AG04449 (cell line): ENCODE measurements around the gene TCAP.
"Not testable (repeated sequence)": the region's sequence is repeated elsewhere in the genome, so short reads cannot be mapped to it uniquely, and the experiment has no call there.

Experiments
- CTCF ChIA-PET: fragments of 350-600 bp; formaldehyde crosslinking; extraction: SDS; loops from one replicate; lab custom pipeline; 2021; ENCODE audit warnings: antibody characterized with exemption; lab: Yijun Ruan, JAX
- POLR2A ChIA-PET: fragments of 400-600, 350-600 bp; formaldehyde crosslinking; extraction: SDS; loops from one replicate; lab custom pipeline; 2020; ENCODE audit warnings: antibody characterized with exemption, inconsistent platforms; lab: Yijun Ruan, JAX
- DNase-seq: peaks from one replicate; pipeline ENCODE4 v3.0.0-alpha.2; 2010; ENCODE audit warnings: low read depth, low spot score
- H3K4me3 ChIP-seq: 2 replicates; pipeline ENCODE4 v1.5.1; 2011; ENCODE audit warnings: low read depth, mild to moderate bottlenecking, control low read depth, low read length
- CTCF ChIP-seq: IDR thresholded peaks from one replicate; pipeline ENCODE4 v1.5.1; 2011; ENCODE audit warnings: mild to moderate bottlenecking, moderate library complexity, low read length, control low read depth, inconsistent platforms; ENCODE audit not compliant: insufficient read depth; ENCODE audit errors: missing control alignments

The TCAP gene

GRCh38 chr17:39706383-39706782 is 41.2 kb downstream of the TCAP start:
- no peak for TF ChIP-seq CTCF
- no peak for DNase-seq
- no peak overlapping the region for H3K4me3 ChIP-seq
- CTCF ChIA-PET, result interaction anchor here (1.3 to 2.5 kb wide), 3 partner anchors 11 to 23 kb away, joined by 3 to 17 read pairs (median 4); partner anchors contain the start of gene MIEN1
- POLR2A ChIA-PET, result no interaction called here

- ChIA-PET POLR2A (no interaction called here), CTCF (interaction anchor here (1.3 to 2.5 kb wide), 3 partner anchors 10 to 22 kb away, joined by 3 to 17 read pairs (median 4); partner anchors contain the start of gene MIEN1)
- no peak for DNase-seq
- H3K4me3 ChIP-seq, result no peak overlapping the region
- TF ChIP-seq CTCF, result no peak
These were observed 41.8 kb downstream of the TCAP start for GRCh38 chr17:39706921-39707337.

GRCh38 chr17:39709319-39709997 is 44.3 kb downstream of the TCAP start:
- ChIA-PET CTCF (interaction anchor here (0.9 to 1.0 kb wide), 3 partner anchors 12 to 88 kb away, joined by 3 read pairs; no protein-coding TSS in a partner anchor), POLR2A (interaction anchor here (1.2 kb wide), 1 partner anchor 9 kb away, joined by 3 read pairs; the partner anchor contains the start of gene ERBB2)
- no peak overlapping the region for H3K4me3 ChIP-seq
- DNase-seq, result no peak
- no peak for TF ChIP-seq CTCF

- POLR2A ChIA-PET, result interaction anchor here (0.7 to 0.9 kb wide), 2 partner anchors 8 to 10 kb away, joined by 3 read pairs; partner anchors contain the start of gene ERBB2
- no peak for TF ChIP-seq CTCF
- DNase-seq, result no peak
- CTCF ChIA-PET, result interaction anchor here (1.2 to 1.4 kb wide), 2 partner anchors 20 to 87 kb away, joined by 7 to 9 read pairs; partner anchors contain the start of gene MIEN1
- no peak overlapping the region for H3K4me3 ChIP-seq
These were observed 45.1 kb downstream of the TCAP start for GRCh38 chr17:39709998-39710964.

GRCh38 chr17:39711071-39711470 is 45.9 kb downstream of the TCAP start:
- not testable (repeated sequence) for H3K4me3 ChIP-seq, DNase-seq
- POLR2A ChIA-PET, result interaction anchor here (0.7 to 0.9 kb wide), 2 partner anchors 9 to 11 kb away, joined by 3 read pairs; partner anchors contain the start of gene ERBB2
- CTCF ChIA-PET, result interaction anchor here (1.2 to 1.4 kb wide), 2 partner anchors 19 to 87 kb away, joined by 7 to 9 read pairs; partner anchors contain the start of gene MIEN1

GRCh38 chr17:39711851-39712250 is 46.7 kb downstream of the TCAP start:
- TF ChIP-seq CTCF, result no peak
- ChIA-PET CTCF (no interaction called here), POLR2A (no interaction called here)
- no peak for DNase-seq
- H3K4me3 ChIP-seq, result no peak overlapping the region
